ENCODE results near the gene DYNC1I1.
A peak's percentile ranks its signal among the peaks of the same experiment; 100 is the strongest.

The DYNC1I1 gene

GRCh38 chr7:95915731-95916130 lies 143.4 kb downstream of the DYNC1I1 start:
- ChIA-PET CTCF (interaction anchor here (0.6 to 8.3 kb wide), 19 partner anchors 8 to 1920 kb away, joined by 3 to 119 read pairs (median 4); partner anchors contain the start of gene DLX5), POLR2A (no interaction called here)
- no peak for DNase-seq (ENCODE audit: low read depth, low spot score)
- H3K4me3 ChIP-seq (ENCODE audit: low read depth, low read length), result no peak overlapping the region
- TF ChIP-seq, protein P1, sequence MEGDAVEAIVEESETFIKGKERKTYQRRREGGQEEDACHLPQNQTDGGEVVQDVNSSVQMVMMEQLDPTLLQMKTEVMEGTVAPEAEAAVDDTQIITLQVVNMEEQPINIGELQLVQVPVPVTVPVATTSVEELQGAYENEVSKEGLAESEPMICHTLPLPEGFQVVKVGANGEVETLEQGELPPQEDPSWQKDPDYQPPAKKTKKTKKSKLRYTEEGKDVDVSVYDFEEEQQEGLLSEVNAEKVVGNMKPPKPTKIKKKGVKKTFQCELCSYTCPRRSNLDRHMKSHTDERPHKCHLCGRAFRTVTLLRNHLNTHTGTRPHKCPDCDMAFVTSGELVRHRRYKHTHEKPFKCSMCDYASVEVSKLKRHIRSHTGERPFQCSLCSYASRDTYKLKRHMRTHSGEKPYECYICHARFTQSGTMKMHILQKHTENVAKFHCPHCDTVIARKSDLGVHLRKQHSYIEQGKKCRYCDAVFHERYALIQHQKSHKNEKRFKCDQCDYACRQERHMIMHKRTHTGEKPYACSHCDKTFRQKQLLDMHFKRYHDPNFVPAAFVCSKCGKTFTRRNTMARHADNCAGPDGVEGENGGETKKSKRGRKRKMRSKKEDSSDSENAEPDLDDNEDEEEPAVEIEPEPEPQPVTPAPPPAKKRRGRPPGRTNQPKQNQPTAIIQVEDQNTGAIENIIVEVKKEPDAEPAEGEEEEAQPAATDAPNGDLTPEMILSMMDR (IDR thresholded peaks at IDR 0.05; ENCODE audit: insufficient read depth, low read length, missing control alignments), result no peak

- DNase-seq (ENCODE audit: low read depth, low spot score), result peak; percentile 4
- no peak overlapping the region for H3K4me3 ChIP-seq (ENCODE audit: low read depth, low read length)
- ChIA-PET CTCF (interaction anchor here (0.6 to 8.3 kb wide), 19 partner anchors 9 to 1929 kb away, joined by 3 to 119 read pairs (median 4); partner anchors contain the start of gene DLX5), POLR2A (no interaction called here)
- TF ChIP-seq, protein P1 (IDR thresholded peaks at IDR 0.05; ENCODE audit: insufficient read depth, low read length, missing control alignments), result peak; percentile 78
Observed at GRCh38 chr7:95916573-95917297, 144.4 kb downstream of the DYNC1I1 start.

DNA sequence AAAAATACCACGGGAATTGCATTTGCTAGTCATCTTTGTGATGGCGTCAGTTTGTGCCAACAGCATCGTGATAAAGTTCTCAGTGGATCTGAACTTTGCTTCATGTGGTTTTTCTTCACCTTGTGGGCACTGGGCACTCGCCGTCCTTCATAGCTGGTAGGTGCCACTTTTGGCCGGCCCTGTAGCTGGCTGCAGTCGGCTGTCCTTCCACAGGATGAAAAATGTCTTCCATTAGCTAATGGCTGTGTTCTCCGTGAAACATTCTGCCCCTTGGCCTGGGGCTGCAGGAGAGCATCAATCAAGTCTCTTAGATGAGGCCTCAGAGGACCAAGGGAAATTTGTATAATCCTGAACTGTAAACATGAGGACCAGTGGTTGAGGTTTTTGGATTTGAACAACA lies 145.3 kb downstream of the DYNC1I1 start:
- H3K4me3 ChIP-seq (ENCODE audit: low read depth, low read length), result no peak overlapping the region
- POLR2A ChIA-PET, result no interaction called here
- TF ChIP-seq, protein P1 (IDR thresholded peaks at IDR 0.05; ENCODE audit: insufficient read depth, low read length, missing control alignments), result no peak
- no peak for DNase-seq (ENCODE audit: low read depth, low spot score)
- CTCF ChIA-PET, result interaction anchor here (0.6 to 8.3 kb wide), 11 partner anchors 9 to 1928 kb away, joined by 3 to 119 read pairs (median 7); no protein-coding TSS in a partner anchor

- ChIA-PET CTCF (interaction anchor here (0.7 to 8.3 kb wide), 6 partner anchors 94 to 1916 kb away, joined by 3 to 119 read pairs (median 4); no protein-coding TSS in a partner anchor), POLR2A (no interaction called here)
- H3K4me3 ChIP-seq (ENCODE audit: low read depth, low read length), result no peak overlapping the region
- TF ChIP-seq, protein P1 (IDR thresholded peaks at IDR 0.05; ENCODE audit: insufficient read depth, low read length, missing control alignments), result no peak
- no peak for DNase-seq (ENCODE audit: low read depth, low spot score)
Observed at GRCh38 chr7:95919556-95919955, 147.2 kb downstream of the DYNC1I1 start.

DNA sequence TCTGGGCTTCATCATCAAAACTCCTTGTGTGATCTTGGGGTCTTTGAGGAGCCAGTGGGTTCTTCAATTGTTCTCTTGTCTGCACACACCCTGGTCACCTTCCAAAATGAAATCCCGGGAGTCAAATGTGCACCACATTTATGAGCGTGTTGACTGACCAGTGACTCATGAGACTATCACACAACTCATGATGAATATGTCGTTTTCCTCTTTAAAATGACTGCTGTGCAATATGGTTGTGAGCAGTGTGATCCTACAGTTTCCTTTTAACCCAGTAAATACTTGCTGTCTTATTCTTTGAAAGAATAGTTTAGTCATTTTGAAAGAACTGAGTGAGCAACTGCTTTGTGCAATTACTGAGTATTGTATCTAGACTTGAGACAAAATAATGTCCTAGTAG lies 149.2 kb downstream of the DYNC1I1 start:
- H3K4me3 ChIP-seq (ENCODE audit: low read depth, low read length), result no peak overlapping the region
- CTCF ChIA-PET, result interaction anchor here (1.0 to 2.2 kb wide), 3 partner anchors 9 to 1106 kb away, joined by 3 to 8 read pairs (median 3); no protein-coding TSS in a partner anchor
- TF ChIP-seq, protein P1 (IDR thresholded peaks at IDR 0.05; ENCODE audit: insufficient read depth, low read length, missing control alignments), result no peak
- no peak for DNase-seq (ENCODE audit: low read depth, low spot score)
- POLR2A ChIA-PET, result no interaction called here

- POLR2A ChIA-PET, result no interaction called here
- CTCF ChIA-PET, result interaction anchor here (1.3 to 2.2 kb wide), 2 partner anchors 9 to 1105 kb away, joined by 3 to 8 read pairs; no protein-coding TSS in a partner anchor
- DNase-seq (ENCODE audit: low read depth, low spot score), result no peak
- TF ChIP-seq, protein P1 (IDR thresholded peaks at IDR 0.05; ENCODE audit: insufficient read depth, low read length, missing control alignments), result no peak
- no peak overlapping the region for H3K4me3 ChIP-seq (ENCODE audit: low read depth, low read length)
Observed at GRCh38 chr7:95922191-95922590, 149.8 kb downstream of the DYNC1I1 start.
